ENCODE measurements around the gene MYO15A.

GRCh38 chr17:18122990-18123753 lies 14.6 kb downstream of the MYO15A start:
- no peak for TF ChIP-seq POLR2A (IDR thresholded peaks at IDR 0.05)
- TF ChIP-seq CTCF (IDR thresholded peaks at IDR 0.05): no peak
